HL-60 (cell line): ENCODE measurements around the gene WDHD1.
"Not testable (repeated sequence)": the region's sequence is repeated elsewhere in the genome, so short reads cannot be mapped to it uniquely, and the experiment has no call there.

Source experiments
- DNase-seq, 2 experiments: peaks; one replicate each; pipeline ENCODE4 v3.0.0-alpha.2; 2010 to 2020; ENCODE audit warnings: low read depth in 1 of 2, low spot score in 1 of 2
- H3K27ac ChIP-seq: fragments of 250-450 bp; sonication (Bioruptor Pico); replicated peaks from 2 replicates; pipeline ENCODE4 v1.5.1; 2020; ENCODE audit warnings: mild to moderate bottlenecking, moderate library complexity
- H3K27me3 ChIP-seq: fragments of 250-450 bp; sonication (Bioruptor Pico); 2 replicates; pipeline ENCODE4 v1.5.1; 2021; ENCODE audit warnings: mild to moderate bottlenecking, moderate library complexity; ENCODE audit not compliant: insufficient read depth, poor library complexity, severe bottlenecking
- H3K4me3 ChIP-seq: replicated peaks from 2 replicates; pipeline ENCODE4 v1.5.1; 2011; ENCODE audit warnings: mild to moderate bottlenecking, control low read depth, low read length; ENCODE audit not compliant: insufficient read depth
- GABPA ChIP-seq: IDR thresholded peaks from 2 replicates; pipeline ENCODE4 v1.6.1; 2012; ENCODE audit warnings: low read depth
- POLR2AphosphoS5 ChIP-seq: IDR thresholded peaks from 2 replicates; pipeline ENCODE4 v1.6.1; 2012; ENCODE audit warnings: low read depth
- SPI1 ChIP-seq: IDR thresholded peaks from 2 replicates; pipeline ENCODE4 v1.6.1; 2012; ENCODE audit warnings: low read depth, mild to moderate bottlenecking, borderline replicate concordance
- TF ChIP-seq, protein P1 (sequence below): IDR thresholded peaks from one replicate; pipeline ENCODE4 v1.5.1; 2011; ENCODE audit warnings: low read length, control low read depth, inconsistent platforms; ENCODE audit not compliant: insufficient read depth
- TF ChIP-seq, protein P2 (sequence below): IDR thresholded peaks from 2 replicates; pipeline ENCODE4 v1.6.1; 2012; ENCODE audit warnings: low read depth; ENCODE audit not compliant: insufficient replicate concordance

Gene WDHD1

DNA sequence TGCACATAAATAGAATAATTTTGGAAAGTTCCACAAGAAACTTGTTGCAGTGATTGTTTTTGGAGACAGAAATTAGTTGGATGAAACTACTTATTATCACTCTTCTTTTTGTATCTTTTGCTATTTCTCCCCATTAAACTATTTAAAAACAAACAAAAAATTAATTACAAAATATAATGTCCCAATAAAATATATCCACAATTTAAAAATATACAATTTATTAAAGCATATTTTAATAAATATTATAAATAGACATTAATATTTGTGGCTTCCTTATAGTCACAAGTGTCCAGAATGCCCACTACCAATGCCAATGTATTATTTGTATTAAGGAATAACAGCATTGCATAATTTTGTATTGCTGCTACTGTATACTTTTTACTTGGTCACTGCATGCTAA, 71.8 kb downstream of the WDHD1 start:
- Histone ChIP-seq H3K27ac (no peak overlapping the region), H3K27me3 (no peaks in the 10 kb centered on the region), H3K4me3 (no peak overlapping the region)
- DNase-seq: no peak
- TF ChIP-seq SPI1: no peak
- TF ChIP-seq GABPA: no peak
- TF ChIP-seq, protein P1, sequence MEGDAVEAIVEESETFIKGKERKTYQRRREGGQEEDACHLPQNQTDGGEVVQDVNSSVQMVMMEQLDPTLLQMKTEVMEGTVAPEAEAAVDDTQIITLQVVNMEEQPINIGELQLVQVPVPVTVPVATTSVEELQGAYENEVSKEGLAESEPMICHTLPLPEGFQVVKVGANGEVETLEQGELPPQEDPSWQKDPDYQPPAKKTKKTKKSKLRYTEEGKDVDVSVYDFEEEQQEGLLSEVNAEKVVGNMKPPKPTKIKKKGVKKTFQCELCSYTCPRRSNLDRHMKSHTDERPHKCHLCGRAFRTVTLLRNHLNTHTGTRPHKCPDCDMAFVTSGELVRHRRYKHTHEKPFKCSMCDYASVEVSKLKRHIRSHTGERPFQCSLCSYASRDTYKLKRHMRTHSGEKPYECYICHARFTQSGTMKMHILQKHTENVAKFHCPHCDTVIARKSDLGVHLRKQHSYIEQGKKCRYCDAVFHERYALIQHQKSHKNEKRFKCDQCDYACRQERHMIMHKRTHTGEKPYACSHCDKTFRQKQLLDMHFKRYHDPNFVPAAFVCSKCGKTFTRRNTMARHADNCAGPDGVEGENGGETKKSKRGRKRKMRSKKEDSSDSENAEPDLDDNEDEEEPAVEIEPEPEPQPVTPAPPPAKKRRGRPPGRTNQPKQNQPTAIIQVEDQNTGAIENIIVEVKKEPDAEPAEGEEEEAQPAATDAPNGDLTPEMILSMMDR: no peak
- TF ChIP-seq POLR2AphosphoS5: no peak
- TF ChIP-seq, protein P2, sequence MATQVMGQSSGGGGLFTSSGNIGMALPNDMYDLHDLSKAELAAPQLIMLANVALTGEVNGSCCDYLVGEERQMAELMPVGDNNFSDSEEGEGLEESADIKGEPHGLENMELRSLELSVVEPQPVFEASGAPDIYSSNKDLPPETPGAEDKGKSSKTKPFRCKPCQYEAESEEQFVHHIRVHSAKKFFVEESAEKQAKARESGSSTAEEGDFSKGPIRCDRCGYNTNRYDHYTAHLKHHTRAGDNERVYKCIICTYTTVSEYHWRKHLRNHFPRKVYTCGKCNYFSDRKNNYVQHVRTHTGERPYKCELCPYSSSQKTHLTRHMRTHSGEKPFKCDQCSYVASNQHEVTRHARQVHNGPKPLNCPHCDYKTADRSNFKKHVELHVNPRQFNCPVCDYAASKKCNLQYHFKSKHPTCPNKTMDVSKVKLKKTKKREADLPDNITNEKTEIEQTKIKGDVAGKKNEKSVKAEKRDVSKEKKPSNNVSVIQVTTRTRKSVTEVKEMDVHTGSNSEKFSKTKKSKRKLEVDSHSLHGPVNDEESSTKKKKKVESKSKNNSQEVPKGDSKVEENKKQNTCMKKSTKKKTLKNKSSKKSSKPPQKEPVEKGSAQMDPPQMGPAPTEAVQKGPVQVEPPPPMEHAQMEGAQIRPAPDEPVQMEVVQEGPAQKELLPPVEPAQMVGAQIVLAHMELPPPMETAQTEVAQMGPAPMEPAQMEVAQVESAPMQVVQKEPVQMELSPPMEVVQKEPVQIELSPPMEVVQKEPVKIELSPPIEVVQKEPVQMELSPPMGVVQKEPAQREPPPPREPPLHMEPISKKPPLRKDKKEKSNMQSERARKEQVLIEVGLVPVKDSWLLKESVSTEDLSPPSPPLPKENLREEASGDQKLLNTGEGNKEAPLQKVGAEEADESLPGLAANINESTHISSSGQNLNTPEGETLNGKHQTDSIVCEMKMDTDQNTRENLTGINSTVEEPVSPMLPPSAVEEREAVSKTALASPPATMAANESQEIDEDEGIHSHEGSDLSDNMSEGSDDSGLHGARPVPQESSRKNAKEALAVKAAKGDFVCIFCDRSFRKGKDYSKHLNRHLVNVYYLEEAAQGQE: no peak

DNA sequence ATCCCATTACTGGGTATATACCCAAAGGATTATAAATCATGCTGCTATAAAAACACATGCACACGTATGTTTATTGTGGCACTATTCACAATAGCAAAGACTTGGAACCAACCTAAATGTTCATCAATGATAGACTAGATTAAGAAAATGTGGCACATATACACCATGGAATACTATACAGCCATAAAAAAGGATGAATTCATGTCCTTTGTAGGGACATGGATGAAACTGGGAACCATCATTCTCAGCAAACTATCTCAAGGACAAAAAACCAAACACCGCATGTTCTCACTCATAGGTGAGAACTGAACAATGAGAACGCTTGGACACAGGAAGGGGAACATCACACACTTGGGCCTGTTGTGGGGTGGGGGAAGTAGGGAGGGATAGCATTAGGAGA, 73.3 kb downstream of the WDHD1 start:
- H3K27ac ChIP-seq, DNase-seq, H3K27me3 ChIP-seq, H3K4me3 ChIP-seq: not testable (repeated sequence)

DNA sequence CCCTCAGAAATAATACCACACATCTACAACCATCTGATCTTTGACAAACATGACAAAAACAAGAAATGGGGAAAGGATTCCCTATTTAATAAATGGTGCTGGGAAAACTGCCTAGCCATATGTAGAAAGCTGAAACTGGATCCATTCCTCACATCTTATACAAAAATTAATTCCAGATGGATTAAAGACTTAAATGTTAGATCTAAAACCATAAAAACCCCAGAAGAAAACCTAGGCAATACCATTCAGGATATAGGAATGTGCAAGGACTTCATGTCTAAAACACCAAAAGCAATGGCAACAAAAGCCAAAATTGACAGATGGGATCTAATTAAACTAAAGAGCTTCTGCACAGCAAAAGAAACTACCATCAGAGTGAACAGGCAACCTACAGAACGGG, 74.1 kb downstream of the WDHD1 start:
- H3K27ac ChIP-seq, H3K4me3 ChIP-seq: not testable (repeated sequence)

DNA sequence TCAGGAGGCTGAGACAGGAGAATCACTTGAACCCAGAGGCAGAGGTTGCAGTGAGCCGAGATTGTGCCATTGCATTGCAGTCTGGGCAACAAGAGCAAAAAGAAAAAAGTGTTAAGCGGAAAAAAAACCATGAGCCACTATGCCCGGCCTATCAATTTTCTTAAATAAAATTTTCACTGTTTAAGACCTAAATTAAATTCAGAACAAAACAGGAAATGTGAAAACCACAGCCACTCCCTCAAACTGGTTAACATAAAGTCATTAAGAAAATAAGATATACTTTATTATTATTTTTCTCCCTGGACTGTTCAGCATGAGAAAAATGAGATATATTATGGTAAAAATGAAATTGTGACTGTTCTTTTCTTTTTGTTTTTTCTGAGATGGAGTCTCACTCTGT, 79.7 kb downstream of the WDHD1 start:
- no peak overlapping the region for H3K4me3 ChIP-seq
- no peak overlapping the region for H3K27ac ChIP-seq
- no peak for TF ChIP-seq GABPA
- TF ChIP-seq, protein P2: no peak
- TF ChIP-seq, protein P1: no peak
- TF ChIP-seq SPI1: no peak
- TF ChIP-seq POLR2AphosphoS5: no peak
- DNase-seq: no peak
- no peaks in the 10 kb centered on the region for H3K27me3 ChIP-seq

More for the DNA sequence above, 74.1 kb downstream of the WDHD1 start:
- DNase-seq, H3K27me3 ChIP-seq: not testable (repeated sequence)

DNA sequence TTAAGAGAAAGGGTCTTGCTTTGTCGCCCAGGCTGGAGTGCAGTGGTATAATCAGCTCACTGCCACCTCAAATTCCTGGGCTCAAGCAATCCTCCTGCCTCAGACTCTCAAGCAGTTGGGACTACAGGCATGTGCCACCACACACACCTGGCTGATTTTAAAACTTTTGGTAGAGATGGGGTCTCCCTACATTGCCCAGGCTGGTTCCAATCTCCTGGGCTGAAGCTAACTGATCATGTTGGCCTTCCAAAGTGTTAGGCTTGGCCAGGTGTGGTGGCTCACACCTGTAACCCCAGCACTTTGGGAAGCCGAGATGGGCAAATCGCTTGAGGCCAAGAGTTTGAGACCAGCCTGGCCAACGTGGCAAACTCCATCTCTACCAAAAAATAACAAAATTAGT, 80.4 kb downstream of the WDHD1 start:
- Histone ChIP-seq H3K27ac (no peak overlapping the region), H3K27me3 (no peaks in the 10 kb centered on the region), H3K4me3 (no peak overlapping the region)
- no peak for DNase-seq
- TF ChIP-seq, protein P1: no peak
